Hepatocyte (in vitro differentiated cells): Measurements from ENCODE around the gene RALGPS2.

Experiments used
- EZH2 ChIP-seq: fragments of 200-600 bp; sonication (generic); IDR thresholded peaks from 2 replicates; pipeline ENCODE4 v1.6.1; 2016; ENCODE audit warnings: antibody characterized with exemption, mild to moderate bottlenecking, borderline replicate concordance
- EZH2phosphoT487 ChIP-seq: fragments of 200-600 bp; sonication (generic); IDR thresholded peaks from one replicate; pipeline ENCODE4 v1.6.1; 2018; ENCODE audit warnings: antibody characterized with exemption, mild to moderate bottlenecking, low read depth, moderate library complexity; ENCODE audit not compliant: unreplicated experiment, severe bottlenecking
- TF ChIP-seq, protein P1 (sequence below): fragments of 200-600 bp; sonication (generic); IDR thresholded peaks from 2 replicates; pipeline ENCODE4 v1.5.1; 2016; ENCODE audit warnings: antibody characterized with exemption, mild to moderate bottlenecking; ENCODE audit not compliant: poor library complexity

DNA sequence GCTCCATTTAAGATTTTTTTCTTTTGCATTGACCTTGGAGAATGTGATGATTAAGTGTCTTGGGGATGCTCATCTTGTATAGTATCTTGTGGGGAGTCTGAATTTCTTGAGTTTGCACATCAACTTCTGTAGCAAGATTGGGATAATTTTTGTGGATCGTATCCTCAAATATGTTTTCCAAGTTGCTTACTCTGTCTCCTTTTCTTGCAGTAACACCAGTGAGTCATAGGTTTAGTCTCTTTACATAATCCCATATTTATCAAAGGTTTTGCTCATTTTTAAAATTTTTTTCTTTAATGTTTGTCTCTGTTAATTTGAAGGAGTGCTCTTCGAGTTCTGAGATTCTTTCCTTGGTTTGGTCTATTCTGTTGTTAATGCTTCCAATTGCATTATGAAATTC lies 187.6 kb downstream of the RALGPS2 start:
- TF ChIP-seq EZH2phosphoT487 = no peak
- TF ChIP-seq, protein P1, sequence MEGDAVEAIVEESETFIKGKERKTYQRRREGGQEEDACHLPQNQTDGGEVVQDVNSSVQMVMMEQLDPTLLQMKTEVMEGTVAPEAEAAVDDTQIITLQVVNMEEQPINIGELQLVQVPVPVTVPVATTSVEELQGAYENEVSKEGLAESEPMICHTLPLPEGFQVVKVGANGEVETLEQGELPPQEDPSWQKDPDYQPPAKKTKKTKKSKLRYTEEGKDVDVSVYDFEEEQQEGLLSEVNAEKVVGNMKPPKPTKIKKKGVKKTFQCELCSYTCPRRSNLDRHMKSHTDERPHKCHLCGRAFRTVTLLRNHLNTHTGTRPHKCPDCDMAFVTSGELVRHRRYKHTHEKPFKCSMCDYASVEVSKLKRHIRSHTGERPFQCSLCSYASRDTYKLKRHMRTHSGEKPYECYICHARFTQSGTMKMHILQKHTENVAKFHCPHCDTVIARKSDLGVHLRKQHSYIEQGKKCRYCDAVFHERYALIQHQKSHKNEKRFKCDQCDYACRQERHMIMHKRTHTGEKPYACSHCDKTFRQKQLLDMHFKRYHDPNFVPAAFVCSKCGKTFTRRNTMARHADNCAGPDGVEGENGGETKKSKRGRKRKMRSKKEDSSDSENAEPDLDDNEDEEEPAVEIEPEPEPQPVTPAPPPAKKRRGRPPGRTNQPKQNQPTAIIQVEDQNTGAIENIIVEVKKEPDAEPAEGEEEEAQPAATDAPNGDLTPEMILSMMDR = no peak
- TF ChIP-seq EZH2 = no peak
